Keratinocyte (primary cell): ENCODE data around the gene ESRRG. TPM values are rescaled to one million over a fixed set of nuclear protein-coding genes. Genes with fewer than 3 reads are reported as not detected.

Source experiments
- DNase-seq: peaks from one replicate; pipeline ENCODE4 v3.0.0-alpha.2; 2011; ENCODE audit warnings: low read depth, missing footprints, low spot score
- FAIRE-seq: peaks from 2 replicates; lab custom pipeline; 2011; peaks lifted over from hg19 to GRCh38; lab: Jason Lieb, UNC
- H2AFZ ChIP-seq: 2 replicates; pipeline ENCODE4 v1.6.0; 2012; ENCODE audit warnings: low read length, control low read depth, inconsistent platforms; ENCODE audit not compliant: control insufficient read depth
- H3K27ac ChIP-seq: 2 replicates; pipeline ENCODE4 v1.5.1; 2011; ENCODE audit warnings: low read length; ENCODE audit not compliant: control insufficient read depth, insufficient read depth
- H3K27me3 ChIP-seq: 3 replicates; pipeline ENCODE4 v1.6.0; 2011; ENCODE audit warnings: low read length; ENCODE audit not compliant: control insufficient read depth, insufficient read depth; ENCODE audit errors: extremely low read depth
- H3K36me3 ChIP-seq, 2 experiments: 2 replicates in 1 of 2; 3 replicates in 1 of 2; pipeline ENCODE4 v1.5.1; 2011; ENCODE audit warnings: low read length in 2 of 2, mild to moderate bottlenecking in 1 of 2; ENCODE audit not compliant: control insufficient read depth in 2 of 2, insufficient read depth in 2 of 2; ENCODE audit errors: extremely low read depth in 1 of 2
- H3K4me1 ChIP-seq: 3 replicates; pipeline ENCODE4 v1.5.1; 2011; ENCODE audit warnings: low read length; ENCODE audit not compliant: control insufficient read depth, insufficient read depth; ENCODE audit errors: extremely low read depth
- H3K4me2 ChIP-seq: 3 replicates; pipeline ENCODE4 v1.6.0; 2011; ENCODE audit warnings: low read depth, low read length; ENCODE audit not compliant: control insufficient read depth, insufficient read depth; ENCODE audit errors: extremely low read depth
- H3K4me3 ChIP-seq, 3 experiments: fragments of 200-600 bp in 1 of 3; sonication (generic) in 1 of 3; 2 replicates in 2 of 3; 3 replicates in 1 of 3; pipeline ENCODE4 v1.5.1; 2011 to 2016; ENCODE audit warnings: low read length in 3 of 3, mild to moderate bottlenecking in 3 of 3, control low read depth in 2 of 3, inconsistent platforms in 1 of 3, low read depth in 1 of 3, mixed read lengths in 1 of 3, mixed run types in 1 of 3, moderate library complexity in 1 of 3; ENCODE audit not compliant: control insufficient read depth in 2 of 3, insufficient read depth in 2 of 3; ENCODE audit errors: extremely low read depth in 1 of 3
- H3K79me2 ChIP-seq: 2 replicates; pipeline ENCODE4 v1.6.0; 2012; ENCODE audit warnings: low read length; ENCODE audit not compliant: control insufficient read depth, insufficient read depth
- H3K9ac ChIP-seq: 3 replicates; pipeline ENCODE4 v1.6.0; 2011; ENCODE audit warnings: low read length; ENCODE audit not compliant: control insufficient read depth, insufficient read depth; ENCODE audit errors: extremely low read depth
- H3K9me1 ChIP-seq: 3 replicates; pipeline ENCODE4 v1.6.0; 2011; ENCODE audit warnings: low read length; ENCODE audit not compliant: control insufficient read depth, insufficient read depth; ENCODE audit errors: extremely low read depth
- H3K9me3 ChIP-seq: 2 replicates; pipeline ENCODE4 v1.5.1; 2012; ENCODE audit warnings: low read depth, low read length; ENCODE audit not compliant: control insufficient read depth
- H4K20me1 ChIP-seq: 3 replicates; pipeline ENCODE4 v1.6.0; 2011; ENCODE audit warnings: low read length; ENCODE audit not compliant: control insufficient read depth, insufficient read depth; ENCODE audit errors: extremely low read depth
- CTCF ChIP-seq, 3 experiments: IDR thresholded peaks in 1 of 3; conservative IDR thresholded peaks in 1 of 3; optimal IDR thresholded peaks in 1 of 3; 2 replicates in 2 of 3; 3 replicates in 1 of 3; pipeline versions ENCODE3 to v1.5.1; 2011; ENCODE audit warnings: low read length in 3 of 3, mild to moderate bottlenecking in 3 of 3, moderate library complexity in 2 of 3, control low read depth in 1 of 3, inconsistent platforms in 1 of 3; ENCODE audit not compliant: insufficient read depth in 2 of 3; ENCODE audit errors: extremely low read depth in 1 of 3
- EZH2 ChIP-seq: IDR thresholded peaks from one replicate; pipeline ENCODE4 v1.6.1; 2012; ENCODE audit warnings: inconsistent platforms, mild to moderate bottlenecking, low read length, moderate library complexity
- dilution Hi-C: fragments of 300-500 bp; cut with MboI; formaldehyde crosslinking; loops from one replicate; pipeline ENCODE4 v1.7.0; 2020; ENCODE audit warnings: low sequenced_read_pairs; ENCODE audit not compliant: extremely low pct_ligation_motif_present
- polyA plus RNA-seq, 5 experiments: library from polyadenylated mRNA; depleted of rRNA in 3 of 5; stranded (reverse) in 3 of 5; stranded (forward) in 1 of 5; unstranded in 1 of 5; fragments of >200 nt; gene quantifications; 1 replicate in 1 of 5; 2 replicates in 3 of 5; 3 replicates in 1 of 5; pipeline versions ENCODE4 v1.2.1 to v1.2.3, GENCODE V29; 2011 to 2012; ENCODE audit warnings: missing spikeins in 2 of 5, low read depth in 1 of 5, low replicate concordance in 1 of 5

The ESRRG gene
- polyA plus RNA-seq, 1 donor (not counting 4 experiments of a cell fraction or from before 2014, with no cell fraction given): 0.08 TPM

- Histone ChIP-seq H2AFZ (no peak overlapping the region), H4K20me1 (no peaks in the 10 kb centered on the region), H3K4me1 (no peaks in the 10 kb centered on the region), H3K4me3 (no peak overlapping the region), H3K27me3 (no peaks in the 10 kb centered on the region), H3K9ac (no peak overlapping the region), H3K79me2 (no peaks in the 10 kb centered on the region), H3K9me3 (no peaks in the 10 kb centered on the region), H3K36me3 (no peaks in the 10 kb centered on the region), H3K27ac (no peak overlapping the region), H3K4me2 (no peak overlapping the region), H3K9me1 (no peaks in the 10 kb centered on the region)
- no peak for FAIRE-seq
- no peak for DNase-seq
- dilution Hi-C loops: no loop called here
- no peak for TF ChIP-seq CTCF (optimal IDR thresholded peaks at IDR 0.05 in 1 of 3, IDR thresholded peaks at IDR 0.05 in 1 of 3, conservative IDR thresholded peaks at IDR 0.05 in 1 of 3; ENCODE audit: extremely low read depth in 1 of 3, insufficient read depth in 2 of 3, low read length in 3 of 3)
- no peak for TF ChIP-seq EZH2
These were observed 40.5 kb downstream of the ESRRG start for GRCh38 chr1:216682752-216683151.

GRCh38 chr1:216679108-216679507, 44.1 kb downstream of the ESRRG start:
- Histone ChIP-seq H2AFZ (no peak overlapping the region), H3K79me2 (no peaks in the 10 kb centered on the region), H3K9me1 (no peaks in the 10 kb centered on the region), H3K4me1 (no peaks in the 10 kb centered on the region), H3K4me2 (no peak overlapping the region), H3K27ac (no peak overlapping the region), H3K36me3 (no peaks in the 10 kb centered on the region), H4K20me1 (no peaks in the 10 kb centered on the region), H3K9ac (no peak overlapping the region), H3K4me3 (no peak overlapping the region), H3K27me3 (no peaks in the 10 kb centered on the region), H3K9me3 (no peaks in the 10 kb centered on the region)
- dilution Hi-C loops: no loop called here
- DNase-seq: no peak
- TF ChIP-seq EZH2 (no peak), CTCF (optimal IDR thresholded peaks at IDR 0.05 in 1 of 3, IDR thresholded peaks at IDR 0.05 in 1 of 3, conservative IDR thresholded peaks at IDR 0.05 in 1 of 3; ENCODE audit: extremely low read depth in 1 of 3, insufficient read depth in 2 of 3, low read length in 3 of 3) (no peak)
- FAIRE-seq: no peak
